Coronary artery (tissue), 2 donors: Measurements from ENCODE around the gene TBC1D19.
A peak's percentile ranks its signal among the peaks of the same experiment; 100 is the strongest.
"Not testable (repeated sequence)": the region's sequence is repeated elsewhere in the genome, so short reads cannot be mapped to it uniquely, and the experiment has no call there.

Source experiments
- DNase-seq: peaks from one replicate; pipeline ENCODE4 v3.0.0-alpha.2; 2017; ENCODE audit warnings: low spot score
- H3K27ac ChIP-seq, 2 donors: fragments of 200-600 bp; sonication (generic); one replicate each; pipeline ENCODE4 v1.5.1; 2016 to 2019
- H3K4me3 ChIP-seq: fragments of 200-600 bp; sonication (generic); 2 replicates; pipeline ENCODE4 v1.5.1; 2016; ENCODE audit warnings: mild to moderate bottlenecking, moderate library complexity
- TF ChIP-seq, protein P1 (sequence below): fragments of 200-600 bp; sonication (generic); IDR thresholded peaks from one replicate; pipeline ENCODE4 v1.5.1; 2019; ENCODE audit warnings: antibody characterized with exemption

Gene TBC1D19

DNA sequence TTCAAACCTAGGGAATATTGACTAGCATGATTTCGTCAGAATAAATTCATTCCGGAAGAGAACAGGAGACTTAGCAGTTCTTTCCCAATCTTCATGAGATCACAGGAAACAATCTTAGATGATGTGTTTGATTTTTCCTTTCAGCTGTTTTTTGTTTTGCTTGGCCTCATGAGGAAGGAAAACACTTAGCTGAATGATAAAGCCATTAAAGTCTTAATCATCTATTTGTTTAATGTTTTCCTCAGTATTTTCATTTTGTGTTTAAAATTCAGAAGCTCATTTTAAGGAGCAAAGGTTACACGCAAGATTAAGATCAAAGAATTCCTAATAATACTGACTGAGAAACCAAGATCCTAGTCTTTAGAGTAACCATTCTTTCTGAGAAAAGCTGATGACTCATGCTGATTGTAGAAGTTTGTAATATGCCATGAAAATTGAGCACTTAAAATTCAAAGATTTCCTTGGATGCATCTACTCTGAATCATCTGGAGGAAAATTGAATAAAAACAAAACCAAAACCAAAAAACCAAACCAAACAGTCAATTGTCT, 15.4 kb upstream of the TBC1D19 start:
- TF ChIP-seq, protein P1, sequence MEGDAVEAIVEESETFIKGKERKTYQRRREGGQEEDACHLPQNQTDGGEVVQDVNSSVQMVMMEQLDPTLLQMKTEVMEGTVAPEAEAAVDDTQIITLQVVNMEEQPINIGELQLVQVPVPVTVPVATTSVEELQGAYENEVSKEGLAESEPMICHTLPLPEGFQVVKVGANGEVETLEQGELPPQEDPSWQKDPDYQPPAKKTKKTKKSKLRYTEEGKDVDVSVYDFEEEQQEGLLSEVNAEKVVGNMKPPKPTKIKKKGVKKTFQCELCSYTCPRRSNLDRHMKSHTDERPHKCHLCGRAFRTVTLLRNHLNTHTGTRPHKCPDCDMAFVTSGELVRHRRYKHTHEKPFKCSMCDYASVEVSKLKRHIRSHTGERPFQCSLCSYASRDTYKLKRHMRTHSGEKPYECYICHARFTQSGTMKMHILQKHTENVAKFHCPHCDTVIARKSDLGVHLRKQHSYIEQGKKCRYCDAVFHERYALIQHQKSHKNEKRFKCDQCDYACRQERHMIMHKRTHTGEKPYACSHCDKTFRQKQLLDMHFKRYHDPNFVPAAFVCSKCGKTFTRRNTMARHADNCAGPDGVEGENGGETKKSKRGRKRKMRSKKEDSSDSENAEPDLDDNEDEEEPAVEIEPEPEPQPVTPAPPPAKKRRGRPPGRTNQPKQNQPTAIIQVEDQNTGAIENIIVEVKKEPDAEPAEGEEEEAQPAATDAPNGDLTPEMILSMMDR: no peak
- DNase-seq: no peak
- H3K27ac ChIP-seq: no peak overlapping the region
- H3K4me3 ChIP-seq: no peak overlapping the region

DNA sequence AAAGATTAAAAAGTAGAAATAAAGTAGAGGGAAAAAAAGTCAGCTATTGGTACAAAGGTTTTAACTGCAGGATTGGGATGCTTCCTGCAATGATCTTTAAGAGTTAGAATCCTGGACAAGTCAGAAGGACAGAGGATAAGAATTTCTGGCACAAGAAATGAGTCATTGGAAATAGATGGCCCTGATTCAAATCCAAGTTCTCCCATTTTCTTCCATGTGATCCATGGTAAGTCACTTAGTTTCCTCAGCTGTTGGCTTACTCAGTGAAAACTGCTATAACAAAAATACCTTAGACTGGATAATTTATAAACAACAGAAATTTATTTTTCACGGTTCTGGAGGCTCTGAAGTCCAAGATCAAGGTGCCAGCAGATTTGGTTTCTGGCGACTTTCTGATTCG, 13.3 kb upstream of the TBC1D19 start:
- no peak overlapping the region for H3K4me3 ChIP-seq
- DNase-seq: no peak
- TF ChIP-seq, protein P1: no peak
- H3K27ac ChIP-seq: no peak overlapping the region

DNA sequence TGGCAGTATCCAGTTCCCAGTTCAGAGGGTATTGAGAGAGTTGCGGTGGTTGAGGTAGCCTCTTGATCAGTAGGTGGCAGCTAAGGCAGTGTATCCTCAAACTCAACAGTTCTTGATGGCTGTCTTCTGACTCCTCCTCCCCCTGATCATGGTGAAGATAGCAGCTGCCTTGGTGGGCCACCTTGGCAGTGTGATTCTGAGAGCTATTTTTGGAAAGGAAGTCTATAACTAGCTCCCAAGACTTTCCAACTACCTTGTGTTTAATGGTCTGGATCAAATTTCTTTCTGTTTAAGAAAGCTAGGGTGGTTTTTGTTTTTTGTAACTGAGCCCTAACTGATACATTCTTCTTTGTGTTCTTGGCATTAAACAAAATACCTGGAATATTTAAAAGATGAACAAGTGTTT, 10.5 kb upstream of the TBC1D19 start:
- no peak overlapping the region for H3K27ac ChIP-seq
- DNase-seq: no peak
- TF ChIP-seq, protein P1: no peak

DNA sequence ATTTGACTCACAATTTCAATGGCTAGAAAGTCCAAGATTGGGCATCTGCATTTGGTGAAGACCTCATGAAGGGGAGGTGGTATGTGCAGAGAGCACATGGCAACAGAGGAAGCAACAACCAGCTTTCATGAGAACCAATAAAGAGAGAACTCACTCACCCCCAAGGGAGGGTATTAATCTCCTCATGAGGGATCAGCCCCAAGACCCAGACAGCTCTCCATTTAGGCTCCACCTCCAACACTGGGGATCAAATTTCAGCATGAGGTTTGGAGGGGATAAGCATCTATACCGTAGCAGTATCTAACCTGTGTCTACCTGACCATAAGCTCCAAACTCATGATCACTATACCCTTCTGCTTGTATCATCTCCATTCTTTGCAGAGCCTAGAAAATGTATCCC, 9.3 kb upstream of the TBC1D19 start:
- TF ChIP-seq, protein P1: no peak
- no peak for DNase-seq
- no peak overlapping the region for H3K27ac ChIP-seq
- no peak overlapping the region for H3K4me3 ChIP-seq

More for the DNA sequence above, 10.5 kb upstream of the TBC1D19 start:
- H3K4me3 ChIP-seq: no peak overlapping the region

DNA sequence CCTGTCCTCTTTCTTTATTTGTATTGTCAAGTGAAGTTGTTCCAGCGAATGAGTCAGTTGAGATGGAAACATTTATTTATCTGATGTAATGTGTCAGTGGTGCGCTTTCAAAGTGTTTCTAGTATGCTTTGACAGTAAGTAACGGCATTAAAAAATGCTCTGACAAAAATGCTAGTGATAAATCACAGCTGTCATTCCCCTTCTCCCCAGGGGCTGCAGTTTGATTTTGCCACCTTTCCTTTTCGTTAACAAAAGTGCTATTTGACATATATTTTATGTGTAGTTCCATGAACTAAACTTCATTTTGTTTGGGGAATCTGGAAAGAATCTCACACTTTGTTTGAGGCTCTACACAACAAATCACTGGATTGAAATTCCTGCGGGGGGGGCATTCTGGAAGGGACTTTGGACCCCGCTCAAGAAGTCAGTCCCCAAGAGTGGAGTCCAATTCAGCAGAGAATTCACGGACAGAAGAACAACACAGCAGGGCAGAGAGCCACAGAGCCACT, 7.6 kb upstream of the TBC1D19 start:
- H3K27ac ChIP-seq: peak overlapping the region in 1 of 2 donors; percentile 26
- DNase-seq: no peak
- TF ChIP-seq, protein P1: no peak
- peak overlapping the region; percentile 30 for H3K4me3 ChIP-seq

DNA sequence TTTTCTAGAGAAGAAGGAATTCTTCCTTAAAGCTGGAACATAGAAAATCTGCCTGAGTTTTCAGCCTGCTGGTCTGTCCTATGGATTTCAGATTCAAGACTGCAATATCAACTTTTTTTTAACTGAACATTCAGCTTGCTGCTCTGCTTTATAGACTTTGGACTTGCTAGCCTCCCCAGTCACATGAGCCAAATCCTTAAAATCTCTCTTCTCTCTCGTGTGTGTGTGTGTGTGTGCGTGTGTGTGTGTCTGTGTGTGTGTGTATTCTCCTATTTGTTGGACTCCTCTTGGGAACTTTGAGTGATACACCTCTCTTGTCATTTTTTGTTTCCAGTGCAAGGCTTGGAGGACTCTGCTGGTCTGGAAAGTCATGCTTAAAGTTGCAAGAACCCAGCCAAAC, 6.8 kb upstream of the TBC1D19 start:
- TF ChIP-seq, protein P1: no peak
- no peak overlapping the region for H3K4me3 ChIP-seq
- H3K27ac ChIP-seq: no peak overlapping the region
- no peak for DNase-seq

DNA sequence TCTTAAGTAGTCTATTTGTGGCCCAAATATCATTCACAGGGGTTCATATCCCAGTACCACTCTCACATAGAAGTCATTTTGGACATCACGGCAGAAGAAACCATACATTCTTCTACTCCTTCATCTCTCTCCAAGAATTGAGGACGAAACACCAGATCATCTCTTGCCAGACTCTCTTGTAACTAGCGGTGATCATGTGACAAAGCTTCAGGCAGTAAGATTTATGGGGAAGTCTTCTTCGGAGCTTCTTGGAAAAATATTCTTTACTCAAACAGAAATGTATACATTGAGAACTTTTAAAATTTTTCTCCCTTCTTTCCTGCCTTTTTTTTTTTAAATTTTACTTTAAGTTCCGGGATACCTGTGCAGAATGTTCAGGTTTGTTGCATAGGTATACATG, 4.7 kb upstream of the TBC1D19 start:
- TF ChIP-seq, protein P1: no peak
- H3K4me3 ChIP-seq: no peak overlapping the region
- H3K27ac ChIP-seq: no peak overlapping the region
- no peak for DNase-seq

DNA sequence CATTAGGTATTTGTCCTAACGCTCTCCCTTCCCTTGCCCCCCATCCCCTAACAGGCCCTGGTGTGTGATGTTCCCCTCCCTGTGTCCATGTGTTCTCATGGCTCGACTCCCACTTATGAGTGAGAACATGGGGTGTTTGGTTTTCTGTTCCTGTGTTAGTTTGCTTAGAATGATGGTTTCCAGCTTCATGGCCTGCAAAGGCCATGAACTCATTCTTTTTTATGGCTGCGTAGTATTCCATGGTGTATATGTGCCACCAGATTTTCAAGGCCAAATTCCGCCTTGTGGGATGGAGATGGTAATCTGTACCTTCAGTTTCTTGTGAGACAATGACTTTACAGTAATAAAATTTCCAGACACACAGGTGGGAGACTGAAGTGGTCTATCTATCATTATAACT, 2.5 kb upstream of the TBC1D19 start:
- not testable (repeated sequence) for H3K27ac ChIP-seq, DNase-seq, H3K4me3 ChIP-seq
